ENCODE data around the gene ZNF57.
A peak's percentile ranks its signal among the peaks of the same experiment; 100 is the strongest.
"Not testable (repeated sequence)": the region's sequence is repeated elsewhere in the genome, so short reads cannot be mapped to it uniquely, and the experiment has no call there.

The ZNF57 gene

GRCh38 chr19:2950286-2951124, 49.8 kb downstream of the ZNF57 start:
- Mint-ChIP-seq H3K27me3 (no peaks in the 10 kb centered on the region), H3K4me3 (peak overlapping the region; percentile 98 to 99), H3K4me1 (ENCODE audit: low read depth in 2 of 2) (peaks cover 15 to 23% of the 10 kb centered on the region in 2 donors), H3K9me3 (no peaks in the 10 kb centered on the region), H3K36me3 (ENCODE audit: insufficient read depth) (peaks cover 15% of the 10 kb centered on the region), H3K27ac (peak overlapping the region; percentile 99)
- DNase-seq (peak; percentile 100), ATAC-seq (replicated peaks) (peak; percentile 95)

- no peak overlapping the region for H3K27ac Mint-ChIP-seq
Observed at GRCh38 chr19:2952953-2953481, 52.3 kb downstream of the ZNF57 start.

GRCh38 chr19:2957160-2957559, 56.4 kb downstream of the ZNF57 start:
- H3K9me3 Mint-ChIP-seq = no peaks in the 10 kb centered on the region
- peaks cover 3% of the 10 kb centered on the region in 2 donors for H3K4me1 Mint-ChIP-seq (ENCODE audit: low read depth in 2 of 2)
- H3K27ac Mint-ChIP-seq = no peak overlapping the region
- peaks cover 0 to 5% of the 10 kb centered on the region in 2 donors for H3K27me3 Mint-ChIP-seq
- peaks cover 3% of the 10 kb centered on the region for H3K36me3 Mint-ChIP-seq (ENCODE audit: insufficient read depth)
- DNase-seq = no peak
- H3K4me3 Mint-ChIP-seq = no peak overlapping the region
- no peak for ATAC-seq (replicated peaks)

More at GRCh38 chr19:2952953-2953481, 52.3 kb downstream of the ZNF57 start:
- H3K36me3 Mint-ChIP-seq (ENCODE audit: insufficient read depth) = peaks cover 16% of the 10 kb centered on the region
- no peak overlapping the region for H3K4me3 Mint-ChIP-seq
- ATAC-seq (replicated peaks) (no peak), DNase-seq (no peak)
- H3K4me1 Mint-ChIP-seq (ENCODE audit: low read depth in 2 of 2) = peaks cover 15 to 20% of the 10 kb centered on the region in 2 donors
- H3K9me3 Mint-ChIP-seq = no peaks in the 10 kb centered on the region
- no peaks in the 10 kb centered on the region for H3K27me3 Mint-ChIP-seq

GRCh38 chr19:2960120-2960519, 59.4 kb downstream of the ZNF57 start:
- H3K36me3 Mint-ChIP-seq (ENCODE audit: insufficient read depth) = peaks cover 8% of the 10 kb centered on the region
- H3K4me3 Mint-ChIP-seq = no peak overlapping the region
- H3K27me3 Mint-ChIP-seq = peaks cover 0 to 5% of the 10 kb centered on the region in 2 donors
- no peak for DNase-seq
- no peak for ATAC-seq (replicated peaks)
- peaks cover 3% of the 10 kb centered on the region in 2 donors for H3K4me1 Mint-ChIP-seq (ENCODE audit: low read depth in 2 of 2)
- H3K27ac Mint-ChIP-seq = no peak overlapping the region
- H3K9me3 Mint-ChIP-seq = no peaks in the 10 kb centered on the region

GRCh38 chr19:2962018-2962670, 61.4 kb downstream of the ZNF57 start:
- peaks cover 0 to 3% of the 10 kb centered on the region in 2 donors for H3K4me1 Mint-ChIP-seq (ENCODE audit: low read depth in 2 of 2)
- ATAC-seq (replicated peaks) (peak; percentile 72), DNase-seq (peak; percentile 49 to 81 (median 53))
- peak overlapping the region; percentile 9 to 59 for H3K27ac Mint-ChIP-seq
- H3K4me3 Mint-ChIP-seq = no peak overlapping the region
- H3K9me3 Mint-ChIP-seq = no peaks in the 10 kb centered on the region
- peaks cover 0 to 5% of the 10 kb centered on the region in 2 donors for H3K27me3 Mint-ChIP-seq
- H3K36me3 Mint-ChIP-seq (ENCODE audit: insufficient read depth) = peaks cover 5% of the 10 kb centered on the region

- H3K9me3 Mint-ChIP-seq = no peaks in the 10 kb centered on the region
- ATAC-seq (replicated peaks) = no peak
Observed at GRCh38 chr19:2963122-2963521, 62.4 kb downstream of the ZNF57 start.

GRCh38 chr19:2963631-2964030, 62.9 kb downstream of the ZNF57 start:
- H3K4me3 Mint-ChIP-seq; DNase-seq; H3K9me3 Mint-ChIP-seq; H3K36me3 Mint-ChIP-seq (ENCODE audit: insufficient read depth); H3K27ac Mint-ChIP-seq; H3K4me1 Mint-ChIP-seq (ENCODE audit: low read depth in 2 of 2); ATAC-seq (replicated peaks): not testable (repeated sequence)
- H3K27me3 Mint-ChIP-seq = peaks cover 0 to 11% of the 10 kb centered on the region in 2 donors

More at GRCh38 chr19:2963122-2963521, 62.4 kb downstream of the ZNF57 start:
- Mint-ChIP-seq H3K4me3 (no peak overlapping the region), H3K27me3 (peaks cover 0 to 8% of the 10 kb centered on the region in 2 donors), H3K4me1 (ENCODE audit: low read depth in 2 of 2) (peaks cover 0 to 3% of the 10 kb centered on the region in 2 donors), H3K27ac (no peak overlapping the region), H3K36me3 (ENCODE audit: insufficient read depth) (peaks cover 5% of the 10 kb centered on the region)
- no peak for DNase-seq

- DNase-seq (no peak), ATAC-seq (replicated peaks) (no peak)
- H3K36me3 Mint-ChIP-seq (ENCODE audit: insufficient read depth) = peaks cover 5% of the 10 kb centered on the region
- H3K4me3 Mint-ChIP-seq = no peak overlapping the region
- no peak overlapping the region for H3K27ac Mint-ChIP-seq
- peaks cover 0 to 3% of the 10 kb centered on the region in 2 donors for H3K4me1 Mint-ChIP-seq (ENCODE audit: low read depth in 2 of 2)
- H3K27me3 Mint-ChIP-seq = peaks cover 0 to 6% of the 10 kb centered on the region in 2 donors
- H3K9me3 Mint-ChIP-seq = no peaks in the 10 kb centered on the region
Observed at GRCh38 chr19:2964874-2965273, 64.1 kb downstream of the ZNF57 start.

- Mint-ChIP-seq H3K36me3 (ENCODE audit: insufficient read depth) (peaks cover 5% of the 10 kb centered on the region), H3K4me3 (no peak overlapping the region), H3K27ac (no peak overlapping the region), H3K27me3 (peaks cover 6 to 9% of the 10 kb centered on the region in 2 donors), H3K4me1 (ENCODE audit: low read depth in 2 of 2) (no peaks in the 10 kb centered on the region), H3K9me3 (no peaks in the 10 kb centered on the region)
- ATAC-seq (replicated peaks) (no peak), DNase-seq (no peak)
Observed at GRCh38 chr19:2967972-2968371, 67.2 kb downstream of the ZNF57 start.

Data from effector memory CD8-positive, alpha-beta T cell (primary cell).